ENCODE data around the gene COPA.

The COPA gene

GRCh38 chr1:160247053-160247452 lies 96.0 kb downstream of the COPA start:
- Histone ChIP-seq H3K9me2 (replicated peaks; ENCODE audit: low read depth, low read length) (no peaks in the 10 kb centered on the region), H3K4me1 (ENCODE audit: insufficient read depth, low read length, poor library complexity, severe bottlenecking) (no peaks in the 10 kb centered on the region), H3K27me3 (ENCODE audit: insufficient read depth, low read length, poor library complexity, severe bottlenecking) (no peaks in the 10 kb centered on the region), H3K4me3 (ENCODE audit: low read length, poor library complexity, severe bottlenecking) (no peak overlapping the region), H3K9ac (ENCODE audit: low read depth, low read length, poor library complexity, severe bottlenecking) (no peak overlapping the region), H3F3A (ENCODE audit: low read depth) (no peaks in the 10 kb centered on the region), H3K79me2 (ENCODE audit: insufficient read depth, low read length) (peaks cover 32% of the 10 kb centered on the region; the same call in 1 of the 2 replicates), H4K20me1 (ENCODE audit: insufficient read depth, low read length, poor library complexity, severe bottlenecking) (peaks cover 14% of the 10 kb centered on the region), H2AFZ (ENCODE audit: low read length) (no peak overlapping the region), H3K36me3 (ENCODE audit: insufficient read depth, low read length) (peaks cover 21% of the 10 kb centered on the region; the same call in 1 of the 2 replicates), H3K4me2 (ENCODE audit: low read depth, low read length, poor library complexity, severe bottlenecking) (no peak overlapping the region), H3K9me3 (ENCODE audit: insufficient read depth, low read depth, low read length) (no peaks in the 10 kb centered on the region)
- TF ChIP-seq EZH2phosphoT487 (IDR thresholded peaks at IDR 0.05; ENCODE audit: borderline replicate concordance), result no peak
- TF ChIP-seq, protein P1, sequence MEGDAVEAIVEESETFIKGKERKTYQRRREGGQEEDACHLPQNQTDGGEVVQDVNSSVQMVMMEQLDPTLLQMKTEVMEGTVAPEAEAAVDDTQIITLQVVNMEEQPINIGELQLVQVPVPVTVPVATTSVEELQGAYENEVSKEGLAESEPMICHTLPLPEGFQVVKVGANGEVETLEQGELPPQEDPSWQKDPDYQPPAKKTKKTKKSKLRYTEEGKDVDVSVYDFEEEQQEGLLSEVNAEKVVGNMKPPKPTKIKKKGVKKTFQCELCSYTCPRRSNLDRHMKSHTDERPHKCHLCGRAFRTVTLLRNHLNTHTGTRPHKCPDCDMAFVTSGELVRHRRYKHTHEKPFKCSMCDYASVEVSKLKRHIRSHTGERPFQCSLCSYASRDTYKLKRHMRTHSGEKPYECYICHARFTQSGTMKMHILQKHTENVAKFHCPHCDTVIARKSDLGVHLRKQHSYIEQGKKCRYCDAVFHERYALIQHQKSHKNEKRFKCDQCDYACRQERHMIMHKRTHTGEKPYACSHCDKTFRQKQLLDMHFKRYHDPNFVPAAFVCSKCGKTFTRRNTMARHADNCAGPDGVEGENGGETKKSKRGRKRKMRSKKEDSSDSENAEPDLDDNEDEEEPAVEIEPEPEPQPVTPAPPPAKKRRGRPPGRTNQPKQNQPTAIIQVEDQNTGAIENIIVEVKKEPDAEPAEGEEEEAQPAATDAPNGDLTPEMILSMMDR (conservative IDR thresholded peaks at IDR 0.05; ENCODE audit: low read length), result no peak

DNA sequence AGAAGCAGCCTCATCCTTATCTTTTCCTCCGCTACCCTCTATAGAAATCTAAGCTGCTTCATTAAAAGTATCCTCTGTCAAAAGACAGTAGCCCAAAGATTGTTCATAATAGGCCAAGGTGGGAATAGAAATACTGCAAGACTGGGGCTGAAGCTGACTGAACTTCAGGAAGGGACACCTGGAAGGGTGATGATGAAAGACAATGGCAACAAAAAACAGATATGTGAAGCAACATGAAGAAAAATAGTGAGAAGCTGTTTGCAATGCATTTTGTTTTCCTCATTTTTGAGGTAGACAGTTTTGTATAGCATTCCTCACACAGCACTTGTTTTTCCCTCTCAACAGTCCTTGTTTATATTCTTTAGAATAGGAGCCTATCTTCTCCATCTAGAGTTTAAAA lies 97.6 kb downstream of the COPA start:
- Histone ChIP-seq H3F3A (ENCODE audit: low read depth) (no peaks in the 10 kb centered on the region), H3K9ac (ENCODE audit: low read depth, low read length, poor library complexity, severe bottlenecking) (no peak overlapping the region), H3K36me3 (ENCODE audit: insufficient read depth, low read length) (peaks cover 29% of the 10 kb centered on the region; the same call in 1 of the 2 replicates), H3K9me3 (ENCODE audit: insufficient read depth, low read depth, low read length) (no peaks in the 10 kb centered on the region), H3K4me1 (ENCODE audit: insufficient read depth, low read length, poor library complexity, severe bottlenecking) (no peaks in the 10 kb centered on the region), H3K4me3 (ENCODE audit: low read length, poor library complexity, severe bottlenecking) (no peak overlapping the region), H3K79me2 (ENCODE audit: insufficient read depth, low read length) (peaks cover 26% of the 10 kb centered on the region; the same call in 1 of the 2 replicates), H3K9me2 (replicated peaks; ENCODE audit: low read depth, low read length) (no peaks in the 10 kb centered on the region), H3K4me2 (ENCODE audit: low read depth, low read length, poor library complexity, severe bottlenecking) (no peak overlapping the region), H2AFZ (ENCODE audit: low read length) (no peak overlapping the region), H4K20me1 (ENCODE audit: insufficient read depth, low read length, poor library complexity, severe bottlenecking) (peaks cover 12% of the 10 kb centered on the region), H3K27me3 (ENCODE audit: insufficient read depth, low read length, poor library complexity, severe bottlenecking) (no peaks in the 10 kb centered on the region)
- TF ChIP-seq, protein P1 (conservative IDR thresholded peaks at IDR 0.05; ENCODE audit: low read length), result no peak
- no peak for TF ChIP-seq EZH2phosphoT487 (IDR thresholded peaks at IDR 0.05; ENCODE audit: borderline replicate concordance)

GRCh38 chr1:160244209-160244608 lies 98.8 kb downstream of the COPA start:
- H4K20me1 ChIP-seq (ENCODE audit: insufficient read depth, low read length, poor library complexity, severe bottlenecking), result peaks cover 10% of the 10 kb centered on the region
- peaks cover 26% of the 10 kb centered on the region; the same call in 1 of the 2 replicates for H3K79me2 ChIP-seq (ENCODE audit: insufficient read depth, low read length)
- peaks cover 41% of the 10 kb centered on the region; the same call in 1 of the 2 replicates for H3K36me3 ChIP-seq (ENCODE audit: insufficient read depth, low read length)

More at GRCh38 chr1:160244209-160244608, 98.8 kb downstream of the COPA start:
- Histone ChIP-seq H3K4me2 (ENCODE audit: low read depth, low read length, poor library complexity, severe bottlenecking) (no peak overlapping the region), H3K27me3 (ENCODE audit: insufficient read depth, low read length, poor library complexity, severe bottlenecking) (no peaks in the 10 kb centered on the region), H3K9ac (ENCODE audit: low read depth, low read length, poor library complexity, severe bottlenecking) (no peak overlapping the region), H3F3A (ENCODE audit: low read depth) (no peaks in the 10 kb centered on the region), H3K4me1 (ENCODE audit: insufficient read depth, low read length, poor library complexity, severe bottlenecking) (no peaks in the 10 kb centered on the region), H3K9me3 (ENCODE audit: insufficient read depth, low read depth, low read length) (no peaks in the 10 kb centered on the region), H2AFZ (ENCODE audit: low read length) (no peak overlapping the region), H3K4me3 (ENCODE audit: low read length, poor library complexity, severe bottlenecking) (no peak overlapping the region), H3K9me2 (replicated peaks; ENCODE audit: low read depth, low read length) (no peaks in the 10 kb centered on the region)
- no peak for TF ChIP-seq EZH2phosphoT487 (IDR thresholded peaks at IDR 0.05; ENCODE audit: borderline replicate concordance)
- TF ChIP-seq, protein P1 (conservative IDR thresholded peaks at IDR 0.05; ENCODE audit: low read length), result no peak
